GM12878 (cell line): ENCODE data around the gene CKB. TPM values are rescaled to one million over a fixed set of nuclear protein-coding genes. Genes with fewer than 3 reads are reported as not detected.
A peak's percentile ranks its signal among the peaks of the same experiment; 100 is the strongest.

Source experiments
- ATAC-seq: fragments of 200-7000 bp; cut with Tn5 transposase; 3 replicates; pipeline ENCODE4 v1.9.1; 2020; ENCODE audit warnings: mild to moderate bottlenecking, moderate library complexity
- BruUV-seq: library from RNA; stranded (reverse); fragments of 400-500 nt; replicated peaks from 2 replicates; lab custom pipeline; 2021; lab: Mats Ljungman, UMichigan
- CTCF ChIA-PET: fragments of 300-600 bp; sonication (Branson Sonifier 250); formaldehyde crosslinking; extraction: SDS; loops from one replicate; lab custom pipeline; 2021; ENCODE audit warnings: inconsistent platforms; lab: Yijun Ruan, JAX
- POLR2A ChIA-PET: fragments of 350-600 bp; formaldehyde crosslinking; extraction: SDS; loops from one replicate; lab custom pipeline; 2021; ENCODE audit warnings: inconsistent platforms; lab: Charles Lee
- RAD21 ChIA-PET: fragments of 300-600 bp; sonication (Branson Sonifier 250); formaldehyde crosslinking; loops from one replicate; lab custom pipeline; 2023; ENCODE audit warnings: antibody characterized with exemption; ENCODE audit not compliant: unreplicated experiment; lab: Charles Lee
- SMC1A ChIA-PET: fragments of 300-600 bp; sonication (Branson Sonifier 250); formaldehyde crosslinking; loops from one replicate; lab custom pipeline; 2023; ENCODE audit not compliant: unreplicated experiment, uncharacterized antibody; lab: Charles Lee
- DNase-seq: peaks from one replicate; pipeline ENCODE4 v3.0.0-alpha.2; 2011; ENCODE audit warnings: low read depth, low spot score
- FAIRE-seq: peaks from 3 replicates; lab custom pipeline; 2011; peaks lifted over from hg19 to GRCh38; lab: Jason Lieb, UNC
- H2AFZ ChIP-seq: 2 replicates; pipeline ENCODE4 v1.6.0; 2011; ENCODE audit warnings: low read depth, low read length, control low read depth; ENCODE audit not compliant: control insufficient read depth
- H3K27ac ChIP-seq: 2 replicates; pipeline ENCODE4 v1.5.1; 2011; ENCODE audit warnings: control low read depth; ENCODE audit not compliant: control insufficient read depth, insufficient read depth
- H3K27me3 ChIP-seq, 2 experiments: replicated peaks in 1 of 2; 2 replicates each; pipeline versions ENCODE4 v1.6.0 to v1.6.1; 2011; ENCODE audit warnings: low read length in 1 of 2; ENCODE audit not compliant: control insufficient read depth in 2 of 2, insufficient read depth in 2 of 2
- H3K36me3 ChIP-seq, 2 experiments: 2 replicates each; pipeline ENCODE4 v1.5.1; 2011; ENCODE audit warnings: low read length in 1 of 2; ENCODE audit not compliant: control insufficient read depth in 2 of 2, insufficient read depth in 2 of 2
- H3K4me1 ChIP-seq: 2 replicates; pipeline ENCODE4 v1.6.1; 2011; ENCODE audit warnings: mild to moderate bottlenecking, low read length, moderate library complexity, mixed read lengths; ENCODE audit not compliant: control insufficient read depth, insufficient read depth
- H3K4me2 ChIP-seq: 2 replicates; pipeline ENCODE4 v1.6.0; 2011; ENCODE audit warnings: control low read depth; ENCODE audit not compliant: control insufficient read depth, insufficient read depth
- H3K4me3 ChIP-seq: fragments of 200-600 bp; sonication (generic); 2 replicates; pipeline ENCODE4 v1.5.1; 2016
- H3K79me2 ChIP-seq: 2 replicates; pipeline ENCODE4 v1.6.0; 2011; ENCODE audit warnings: low read length; ENCODE audit not compliant: control insufficient read depth, insufficient read depth
- H3K9ac ChIP-seq: 2 replicates; pipeline ENCODE4 v1.8.0; 2011; ENCODE audit warnings: low read length, control low read depth, mixed read lengths; ENCODE audit not compliant: control insufficient read depth, insufficient read depth
- H3K9me3 ChIP-seq: replicated peaks from 3 replicates; pipeline ENCODE4 v1.5.1; 2011; ENCODE audit warnings: mild to moderate bottlenecking, low read length; ENCODE audit not compliant: control insufficient read depth, insufficient read depth
- H4K20me1 ChIP-seq: 2 replicates; pipeline ENCODE4 v1.6.0; 2011; ENCODE audit not compliant: control insufficient read depth, insufficient read depth
- EED ChIP-seq: sonication (generic); IDR thresholded peaks from 2 replicates; pipeline ENCODE4 v1.6.1; 2016; ENCODE audit warnings: antibody characterized with exemption, low read depth
- JUND ChIP-seq: IDR thresholded peaks from 2 replicates; pipeline ENCODE4 v1.6.1; 2012; ENCODE audit warnings: low read depth, mild to moderate bottlenecking, low read length, improper control_type of control experiment, moderate library complexity
- MEF2B ChIP-seq: fragments of 450-650 bp; IDR thresholded peaks from 2 replicates; pipeline ENCODE4 v1.6.1; 2018; ENCODE audit warnings: mild to moderate bottlenecking, moderate library complexity; ENCODE audit not compliant: partially characterized antibody, poor library complexity, severe bottlenecking
- POLR2AphosphoS5 ChIP-seq: IDR thresholded peaks from 2 replicates; pipeline ENCODE4 v1.6.1; 2011; ENCODE audit warnings: mild to moderate bottlenecking, low read length, inconsistent platforms
- RAD51 ChIP-seq: fragments of 450-650 bp; IDR thresholded peaks from 2 replicates; pipeline ENCODE4 v1.6.1; 2016; ENCODE audit warnings: moderate library complexity, mild to moderate bottlenecking, inconsistent platforms
- RELA ChIP-seq: fragments of 450-650 bp; IDR thresholded peaks from 2 replicates; pipeline ENCODE4 v1.8.0; 2014; ENCODE audit warnings: borderline replicate concordance; ENCODE audit not compliant: partially characterized antibody
- WRNIP1 ChIP-seq: IDR thresholded peaks from 2 replicates; pipeline ENCODE4 v1.6.1; 2011; ENCODE audit warnings: low read depth, low read length, improper control_type of control experiment, borderline replicate concordance
- ZNF384 ChIP-seq: IDR thresholded peaks from 2 replicates; pipeline ENCODE4 v1.6.1; 2012; ENCODE audit warnings: low read depth, mild to moderate bottlenecking, low read length, improper control_type of control experiment, borderline replicate concordance
- ZNF592 ChIP-seq: fragments of 450-650 bp; IDR thresholded peaks from 2 replicates; pipeline ENCODE4 v1.6.1; 2017; ENCODE audit warnings: mild to moderate bottlenecking, moderate library complexity
- ZNF622 ChIP-seq: fragments of 450-650 bp; IDR thresholded peaks from 2 replicates; pipeline ENCODE4 v1.6.1; 2017; ENCODE audit warnings: mild to moderate bottlenecking, inconsistent platforms
- WGBS: methylation state at CpG from one replicate; pipeline ENCODE4 v1.1.6; 2016; ENCODE audit warnings: low lambda C conversion rate; ENCODE audit not compliant: insufficient replicate concordance, insufficient coverage; ENCODE audit errors: missing lambda C conversion rate; 5-methylcytosine and 5-hydroxymethylcytosine counted together
- in situ Hi-C: fragments of 300-500 bp; cut with MboI; formaldehyde crosslinking; loops from 9 replicates; pipeline ENCODE4 v1.14.3; 2018; ENCODE audit warnings: mixed read lengths
- intact Hi-C: fragments of 100-400 bp; cut with micrococcal nuclease; formaldehyde crosslinking; loops from one replicate; pipeline ENCODE4 v1.14.2; 2022; ENCODE audit not compliant: unreplicated experiment
- polyA plus RNA-seq, 11 experiments: library from polyadenylated mRNA; depleted of rRNA in 4 of 11; unstranded in 6 of 11; stranded (reverse) in 5 of 11; fragments of >200 nt; fragmentation: Nextera tagmentation in 4 of 11; fragmentation: Illumina TruSeq in 1 of 11; extraction: Ambion mirVana in 4 of 11; extraction: Trizol in 1 of 11; gene quantifications; 1 replicate in 1 of 11; 2 replicates in 10 of 11; pipeline versions ENCODE4 v1.2.1 to v1.2.3, GENCODE V29; 2011 to 2016; ENCODE audit warnings: inconsistent platforms in 2 of 11, missing spikeins in 2 of 11, low read depth in 1 of 11
- total RNA-seq, 4 experiments: library from RNA; depleted of rRNA in 3 of 4; stranded (reverse); fragments of >200 nt in 3 of 4; fragmentation: Illumina TruSeq in 1 of 4; extraction: Trizol in 1 of 4; gene quantifications; 2 replicates each; pipeline versions ENCODE4 v1.2.1 to v1.2.3, GENCODE V29; 2013 to 2021

Gene CKB
- total and polyA plus RNA-seq, 10 of the 15 experiments (the other 5 are each of a cell fraction or from before 2014, with no cell fraction given) = 0.40 to 6.1 (median 2.3) TPM

GRCh38 chr14:103535081-103535890 is 12.7 kb upstream of the CKB start:
- Histone ChIP-seq H3K79me2 (peaks cover 12% of the 10 kb centered on the region), H4K20me1 (no peaks in the 10 kb centered on the region), H3K9ac (no peak overlapping the region), H3K27me3 (no peaks in the 10 kb centered on the region), H3K4me3 (no peak overlapping the region), H3K4me2 (no peak overlapping the region), H3K27ac (no peak overlapping the region), H3K4me1 (no peaks in the 10 kb centered on the region; the same call in 1 of the 2 replicates), H3K36me3 (peaks cover 0 to 6% of the 10 kb centered on the region in 2 experiments; a peak in 2 of 4 replicates), H2AFZ (no peak overlapping the region), H3K9me3 (no peaks in the 10 kb centered on the region)
- ATAC-seq (no peak), FAIRE-seq (no peak), DNase-seq (no peak)
- WGBS = 90% methylated on average over 21 of the region's 21 CpGs
- SMC1A ChIA-PET = interaction anchor here (1.2 kb wide), 1 partner anchor 16 kb away, joined by 3 read pairs; no protein-coding TSS in a partner anchor
- BruUV-seq = no TSS peak
- CTCF ChIA-PET = interaction anchor here (0.8 kb wide), 1 partner anchor 13 kb away, joined by 4 read pairs; no protein-coding TSS in a partner anchor
- RAD21 ChIA-PET = no interaction called here
- TF ChIP-seq POLR2AphosphoS5 (0 out of 2 replicates have a peak, but pooled peaks have one; percentile 50), MEF2B (no peak)
- intact Hi-C loops = no loop called here
- POLR2A ChIA-PET = no interaction called here
- in situ Hi-C loops = no loop called here

GRCh38 chr14:103534576-103535061 is 12.0 kb upstream of the CKB start:
- Histone ChIP-seq H3K4me3 (no peak overlapping the region), H3K4me1 (peaks cover 6% of the 10 kb centered on the region), H3K9ac (no peak overlapping the region), H3K9me3 (no peaks in the 10 kb centered on the region), H3K36me3 (peaks cover 0 to 6% of the 10 kb centered on the region in 2 experiments; a peak in 2 of 4 replicates), H2AFZ (no peak overlapping the region), H3K4me2 (no peak overlapping the region), H4K20me1 (no peaks in the 10 kb centered on the region), H3K79me2 (peaks cover 19% of the 10 kb centered on the region), H3K27me3 (no peaks in the 10 kb centered on the region), H3K27ac (no peak overlapping the region)
- in situ Hi-C loops = no loop called here
- ChIA-PET RAD21 (no interaction called here), CTCF (interaction anchor here (0.8 kb wide), 1 partner anchor 14 kb away, joined by 4 read pairs; no protein-coding TSS in a partner anchor), SMC1A (interaction anchor here (1.2 kb wide), 1 partner anchor 15 kb away, joined by 3 read pairs; no protein-coding TSS in a partner anchor), POLR2A (no interaction called here)
- ATAC-seq (no peak), DNase-seq (no peak), FAIRE-seq (no peak)
- BruUV-seq = no TSS peak
- 86% methylated on average over 22 of the region's 22 CpGs for WGBS
- intact Hi-C loops = no loop called here
- no peak for TF ChIP-seq WRNIP1
- TF ChIP-seq ZNF622 = no peak
- no peak for TF ChIP-seq RAD51
- no peak for TF ChIP-seq RELA
- no peak for TF ChIP-seq ZNF384
- TF ChIP-seq JUND = no peak
- TF ChIP-seq ZNF592 = no peak
- TF ChIP-seq EED = no peak
